GM19238 (cell line): Measurements from ENCODE around the gene LOC128125822.
"Not testable (repeated sequence)": the region's sequence is repeated elsewhere in the genome, so short reads cannot be mapped to it uniquely, and the experiment has no call there.

Source experiments
- DNase-seq: peaks from one replicate; pipeline ENCODE4 v3.0.0; 2011; ENCODE audit warnings: low spot score; ENCODE audit not compliant: insufficient read length

Gene LOC128125822

GRCh38 chr6:63572044-63572746 is at the start of gene LOC128125822, which contains the start of gene PTP4A1:
Gene LOC128125822 (plus strand): TSS chr6:63572480.
Gene PTP4A1 (plus strand): TSS chr6:63572480. CDS start chr6:63576881, 4,401 bp downstream.
- DNase-seq, result peak; percentile 84

DNA sequence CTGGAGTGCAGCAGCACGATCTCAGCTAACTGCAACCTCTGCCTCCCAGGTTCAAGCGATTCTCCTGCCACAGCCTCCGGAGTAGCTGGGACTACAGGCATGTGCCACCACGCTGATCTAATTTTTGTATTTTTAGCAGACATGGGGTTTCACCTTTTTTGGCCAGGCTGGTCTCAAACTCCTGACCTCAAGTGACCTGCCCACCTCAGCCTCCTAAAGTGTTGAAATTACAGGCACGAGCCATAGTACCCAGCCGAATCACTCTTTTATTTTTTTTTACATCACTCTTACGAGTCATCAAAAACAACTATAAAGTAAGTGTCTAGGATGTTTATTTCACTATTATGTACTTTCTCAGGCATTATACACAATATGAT is 49.4 kb upstream of the LOC128125822 start:
- DNase-seq, result not testable (repeated sequence)

DNA sequence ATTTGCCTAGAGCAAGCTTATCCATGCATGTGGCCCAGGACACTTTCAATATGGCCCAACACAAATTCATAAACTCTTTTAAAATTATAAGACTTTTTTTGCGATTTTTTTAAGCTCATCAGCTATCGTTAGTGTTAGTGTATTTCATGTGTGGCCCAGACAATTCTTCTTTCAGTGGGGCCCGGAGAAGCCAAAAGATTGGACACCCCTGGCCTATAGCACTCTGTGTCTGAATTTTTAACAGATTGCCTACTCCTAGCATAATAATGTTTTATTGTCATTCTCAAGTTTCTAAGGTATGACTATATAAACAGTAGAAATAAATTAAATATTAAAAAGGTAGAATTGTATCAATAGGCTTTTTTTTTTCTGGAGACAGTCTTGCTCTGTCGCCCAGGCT is 48.6 kb upstream of the LOC128125822 start:
- DNase-seq, result no peak

- no peak for DNase-seq
Measured at GRCh38 chr6:63525186-63525878, 46.9 kb upstream of the LOC128125822 start.

DNA sequence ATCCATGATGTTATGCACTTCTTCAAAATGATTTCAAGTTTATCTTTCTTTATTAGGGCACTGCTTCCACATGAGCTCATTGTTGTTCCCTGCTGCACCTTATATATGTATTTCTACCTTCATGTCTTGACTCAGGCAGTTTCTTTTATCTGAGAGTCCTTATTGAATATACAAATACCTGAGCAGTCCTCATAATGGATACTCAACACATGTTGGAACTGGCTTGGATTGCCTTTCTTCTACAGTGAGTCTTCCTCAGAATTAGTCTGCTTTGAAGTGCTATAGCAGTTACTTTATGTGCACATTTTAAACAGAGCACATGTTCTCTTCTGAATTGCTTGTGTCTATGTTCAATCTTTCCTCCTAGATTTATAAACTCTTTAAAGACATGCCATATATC is 45.3 kb upstream of the LOC128125822 start:
- DNase-seq, result no peak

DNA sequence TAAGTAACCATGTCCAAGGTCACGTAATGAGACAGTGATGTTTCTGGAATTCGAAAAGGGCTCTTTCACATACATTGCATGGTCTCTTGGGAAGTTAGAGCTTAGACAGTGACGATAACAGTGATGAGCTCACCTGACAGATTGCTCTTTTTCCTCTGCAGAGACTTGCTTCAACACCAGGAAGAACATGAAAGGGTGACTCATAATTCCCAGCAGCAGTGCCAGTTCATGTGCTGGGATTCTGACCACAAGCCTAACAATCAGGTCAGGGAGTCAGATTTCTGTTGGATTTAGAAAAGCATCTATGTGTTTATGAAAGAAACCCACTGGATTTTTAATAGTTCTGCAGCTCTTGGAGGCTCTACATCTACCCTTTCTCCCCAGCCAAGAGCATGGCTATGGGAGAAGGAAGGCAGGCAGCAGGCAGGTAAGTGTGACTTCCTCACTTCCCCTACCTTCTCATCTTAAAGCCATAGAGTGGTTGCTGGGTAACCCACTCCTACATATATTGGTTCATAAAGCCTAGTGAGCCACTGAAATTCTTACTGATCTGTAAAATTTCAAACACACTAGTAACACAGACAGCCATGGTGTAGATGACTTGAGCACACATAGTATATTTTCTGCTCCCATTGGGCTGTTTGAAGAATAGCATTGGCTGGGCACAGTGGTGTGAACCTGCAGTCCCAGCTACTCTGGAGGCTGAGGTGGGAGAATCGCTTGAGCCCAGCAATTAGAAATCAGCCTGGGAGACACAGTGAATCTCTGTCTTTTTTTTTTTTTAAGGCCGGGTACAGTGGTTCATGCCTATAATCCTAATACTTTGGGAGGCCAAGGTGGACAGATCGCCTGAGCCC is 44.4 kb upstream of the LOC128125822 start:
- DNase-seq, result no peak

DNA sequence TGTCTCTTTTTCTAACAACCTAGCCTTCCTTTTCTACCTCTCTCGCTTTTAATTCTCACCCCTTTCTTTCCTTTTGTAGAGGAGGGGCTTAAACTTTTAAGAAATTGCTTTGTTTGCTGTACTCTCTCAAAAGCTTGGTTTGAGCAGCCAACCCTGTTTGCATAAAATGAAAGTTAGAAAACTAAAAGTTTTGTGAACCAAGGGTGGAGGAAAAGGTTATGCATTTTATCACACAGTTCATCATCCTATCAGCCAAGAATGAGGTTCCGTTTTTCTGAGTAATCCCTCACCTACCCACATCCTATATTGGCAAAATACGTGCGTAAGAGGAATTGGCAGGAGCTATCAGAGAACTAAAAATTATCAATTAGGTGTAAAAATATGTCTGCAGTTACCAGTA is 42.8 kb upstream of the LOC128125822 start:
- no peak for DNase-seq

DNA sequence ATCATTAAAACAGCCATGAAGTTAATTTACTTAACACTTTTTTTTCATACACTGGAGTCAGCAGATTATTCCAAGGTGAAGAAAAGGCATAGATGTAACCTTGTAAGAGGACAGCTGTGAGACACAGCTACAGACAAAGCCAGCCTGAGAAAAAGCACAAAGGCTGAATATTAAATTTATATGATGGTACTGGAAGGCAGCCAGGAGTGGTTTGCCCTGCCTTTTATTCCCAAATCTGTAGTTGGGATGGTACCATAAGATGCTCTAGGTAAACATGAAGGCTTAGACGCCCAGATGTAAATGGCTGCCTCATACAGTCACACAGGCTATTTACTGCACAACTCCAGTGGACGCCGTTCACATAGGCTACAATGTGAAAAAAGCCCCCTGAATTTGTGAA is 42.1 kb upstream of the LOC128125822 start:
- no peak for DNase-seq

DNA sequence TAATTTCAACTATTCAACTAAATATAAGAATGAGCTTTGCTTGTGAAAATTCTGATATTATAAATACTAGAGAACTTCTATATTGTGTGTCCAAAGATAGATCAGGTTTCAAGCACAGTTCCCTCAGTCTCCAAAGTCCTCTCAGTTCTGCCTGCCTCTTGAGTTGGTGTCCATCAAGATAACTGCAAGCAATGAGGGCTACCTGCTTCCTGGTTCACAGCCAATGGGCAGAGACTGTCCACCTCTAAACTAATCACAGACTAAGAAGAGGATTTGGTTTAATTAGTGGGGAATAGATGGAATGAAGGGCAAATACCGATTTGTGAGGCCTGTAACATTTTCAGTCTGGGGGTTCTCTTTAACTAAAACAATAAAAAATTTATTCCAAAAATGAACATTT is 41.3 kb upstream of the LOC128125822 start:
- DNase-seq, result no peak

DNA sequence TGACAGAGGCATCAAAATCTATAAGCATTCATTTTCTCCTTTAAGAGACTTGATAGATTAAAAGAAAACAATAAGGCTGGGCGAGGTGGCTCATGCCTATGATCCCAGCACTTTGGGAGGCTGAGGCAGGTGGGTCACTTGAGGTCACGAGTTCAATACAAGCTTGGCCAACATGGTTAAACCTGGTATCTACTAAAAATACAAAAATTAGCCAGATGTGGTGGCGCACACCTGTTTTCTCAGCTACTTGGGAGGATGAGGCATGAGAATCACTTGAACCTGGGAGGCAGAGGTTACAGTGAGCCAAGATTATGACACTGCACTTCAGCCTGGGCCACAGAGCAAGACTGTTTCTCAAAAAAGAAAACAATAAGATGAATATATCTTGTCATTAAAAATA is 39.3 kb upstream of the LOC128125822 start:
- no peak for DNase-seq

- no peak for DNase-seq
Measured at GRCh38 chr6:63533952-63534351, 38.3 kb upstream of the LOC128125822 start.

DNA sequence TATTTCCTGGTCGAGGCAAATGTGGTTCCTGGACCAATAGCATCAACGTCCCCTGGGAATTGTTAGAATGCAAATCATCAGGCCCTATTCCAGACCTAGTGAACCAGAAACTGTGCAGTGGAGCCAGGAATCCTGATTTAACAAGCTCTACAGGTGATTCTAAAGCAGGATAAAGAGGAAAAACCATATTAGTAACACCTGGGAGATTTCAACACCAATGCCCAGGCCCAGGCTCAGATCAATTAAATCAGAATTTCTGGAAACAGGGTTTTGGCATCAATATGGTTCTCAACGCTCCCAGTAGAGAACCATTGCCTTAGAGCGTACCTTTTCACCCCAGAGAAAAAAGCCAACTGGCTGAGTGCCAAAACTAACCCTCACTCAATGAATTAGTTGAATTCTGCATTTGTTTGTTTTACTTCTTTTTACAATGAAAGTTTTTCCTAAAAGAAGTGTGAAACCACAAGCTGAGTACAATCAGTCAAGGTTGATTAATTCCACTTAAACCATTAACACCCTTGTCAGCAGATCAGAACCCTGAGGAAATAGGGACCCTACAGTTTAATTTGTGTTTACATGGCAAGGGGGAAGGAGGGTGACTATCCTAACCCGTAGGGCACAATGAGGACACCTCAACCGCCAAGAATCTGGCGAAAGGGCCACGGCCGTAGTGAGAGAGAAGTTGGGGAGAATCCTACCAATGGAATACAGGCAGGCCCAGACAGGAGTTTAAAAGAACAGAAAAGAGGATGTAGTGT is 34.9 kb upstream of the LOC128125822 start:
- no peak for DNase-seq

- no peak for DNase-seq
Measured at GRCh38 chr6:63537959-63538300, 34.4 kb upstream of the LOC128125822 start.

GRCh38 chr6:63538550-63538949 is 33.7 kb upstream of the LOC128125822 start:
- DNase-seq, result no peak

- no peak for DNase-seq
Measured at GRCh38 chr6:63543001-63543400, 29.3 kb upstream of the LOC128125822 start.

DNA sequence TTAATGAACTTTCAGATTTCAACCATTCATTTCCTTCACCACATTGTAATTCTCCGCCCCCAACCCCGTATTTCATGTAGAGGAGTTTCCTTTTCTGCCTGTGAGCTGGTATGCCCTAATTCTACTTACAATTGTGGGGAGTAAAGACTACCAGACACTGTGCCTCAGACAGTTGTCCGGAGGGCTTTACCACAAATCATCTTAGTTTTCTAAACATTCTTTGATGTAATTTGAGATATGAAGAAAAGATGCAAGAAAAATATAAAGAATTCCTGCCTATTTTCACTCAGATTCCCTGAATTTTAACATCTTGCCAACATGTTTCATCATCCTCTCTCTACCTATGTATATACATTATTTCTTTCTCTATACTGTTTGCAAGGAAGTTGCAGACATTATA is 28.3 kb upstream of the LOC128125822 start:
- no peak for DNase-seq

- no peak for DNase-seq
Measured at GRCh38 chr6:63546236-63546635, 26.0 kb upstream of the LOC128125822 start.

GRCh38 chr6:63546697-63547096 is 25.6 kb upstream of the LOC128125822 start:
- no peak for DNase-seq

- no peak for DNase-seq
Measured at GRCh38 chr6:63549076-63549475, 23.2 kb upstream of the LOC128125822 start.

GRCh38 chr6:63553208-63553607 is 19.1 kb upstream of the LOC128125822 start:
- DNase-seq, result peak; percentile 35

DNA sequence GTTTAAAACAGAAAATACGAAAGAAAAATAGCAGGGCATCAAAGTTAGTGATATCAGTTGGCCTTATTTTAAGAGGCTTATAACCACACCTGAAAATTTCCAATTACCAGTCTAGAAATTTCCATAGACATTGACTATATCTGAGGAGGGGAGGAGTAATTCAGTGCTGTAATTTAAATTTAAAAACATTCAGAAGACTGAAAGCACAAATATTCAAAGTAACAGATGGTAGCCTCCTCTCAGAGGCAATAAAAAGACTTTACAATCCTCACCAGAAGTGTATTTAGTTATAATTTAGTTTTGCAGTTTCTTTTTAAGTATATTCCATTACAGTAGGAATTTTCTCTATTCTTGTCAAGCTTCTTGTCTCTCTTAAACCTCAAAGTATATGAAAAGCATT is 18.4 kb upstream of the LOC128125822 start:
- no peak for DNase-seq
